GM12878 (cell line): ENCODE data around the gene KRT6C.

Source experiments
- HDAC2 ChIP-seq: fragments of 200-600 bp; sonication (generic); IDR thresholded peaks from 2 replicates; pipeline ENCODE4 v1.6.1; 2017
- NRF1 ChIP-seq: conservative IDR thresholded peaks from 2 replicates; pipeline ENCODE4 v1.6.1; 2011; ENCODE audit warnings: mild to moderate bottlenecking, low read depth, low read length, improper control_type of control experiment
- POLR2A ChIP-seq: IDR thresholded peaks from 2 replicates; pipeline ENCODE4 v1.6.1; 2011; ENCODE audit warnings: low read depth, mild to moderate bottlenecking, low read length
- POLR2AphosphoS5 ChIP-seq: IDR thresholded peaks from 2 replicates; pipeline ENCODE4 v1.6.1; 2011; ENCODE audit warnings: mild to moderate bottlenecking, low read length, inconsistent platforms
- ZBED1 ChIP-seq: IDR thresholded peaks from 2 replicates; pipeline ENCODE4 v1.6.1; 2016; ENCODE audit warnings: borderline replicate concordance
- TF ChIP-seq, protein P1 (sequence below): IDR thresholded peaks from 2 replicates; pipeline ENCODE4 v1.6.1; 2012; ENCODE audit warnings: mild to moderate bottlenecking, low read depth, low read length
- TF ChIP-seq, protein P2 (sequence below): fragments of 450-650 bp; formaldehyde crosslinking; IDR thresholded peaks from 2 replicates; pipeline ENCODE4 v1.5.0; 2022; ENCODE audit warnings: mild to moderate bottlenecking, missing genetic modification characterization
- TF ChIP-seq, protein P3 (sequence below): IDR thresholded peaks from 2 replicates; pipeline ENCODE4 v1.6.1; 2011; ENCODE audit warnings: mild to moderate bottlenecking, low read depth, low read length, moderate library complexity; ENCODE audit not compliant: insufficient replicate concordance
- TF ChIP-seq, protein P4 (sequence below): IDR thresholded peaks from 2 replicates; pipeline ENCODE4 v1.6.1; 2012; ENCODE audit warnings: low read depth, low read length, improper control_type of control experiment
- TF ChIP-seq, protein P5 (sequence below): IDR thresholded peaks from 2 replicates; pipeline ENCODE4 v1.6.1; 2011; ENCODE audit warnings: borderline replicate concordance, low read depth, mild to moderate bottlenecking, moderate library complexity, mixed read lengths, low read length; ENCODE audit not compliant: insufficient read depth; ENCODE audit errors: extremely low read length
- TF ChIP-seq, protein P6 (sequence below), 3 experiments: IDR thresholded peaks in 2 of 3; conservative IDR thresholded peaks in 1 of 3; 2 replicates each; pipeline ENCODE4 v1.5.1; 2011; ENCODE audit warnings: low read depth in 3 of 3, low read length in 3 of 3, mild to moderate bottlenecking in 3 of 3, control low read depth in 2 of 3, moderate library complexity in 2 of 3, inconsistent platforms in 1 of 3, mixed read lengths in 1 of 3; ENCODE audit not compliant: control insufficient read depth in 2 of 3, insufficient read depth in 1 of 3; ENCODE audit errors: extremely low read depth in 1 of 3

DNA sequence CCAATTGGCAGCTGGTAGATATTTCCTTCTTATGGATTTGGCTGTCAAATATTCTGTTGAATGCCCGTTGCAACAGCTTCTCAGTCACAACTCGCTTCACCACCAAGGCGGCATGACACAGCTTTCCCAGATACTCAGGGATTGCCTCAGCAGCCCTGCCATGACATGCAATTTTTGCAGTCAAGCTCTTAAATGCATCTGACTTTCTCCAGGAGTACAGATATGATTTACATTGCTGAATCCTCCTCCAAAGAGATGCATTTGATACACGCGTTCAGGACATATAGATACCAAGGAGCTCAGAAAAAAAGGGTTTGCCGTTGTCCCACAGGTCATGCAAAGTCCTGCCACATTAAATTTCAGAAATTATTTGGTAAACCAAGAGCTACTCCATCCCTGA lies 40.1 kb upstream of the KRT6C start:
- TF ChIP-seq, protein P1, sequence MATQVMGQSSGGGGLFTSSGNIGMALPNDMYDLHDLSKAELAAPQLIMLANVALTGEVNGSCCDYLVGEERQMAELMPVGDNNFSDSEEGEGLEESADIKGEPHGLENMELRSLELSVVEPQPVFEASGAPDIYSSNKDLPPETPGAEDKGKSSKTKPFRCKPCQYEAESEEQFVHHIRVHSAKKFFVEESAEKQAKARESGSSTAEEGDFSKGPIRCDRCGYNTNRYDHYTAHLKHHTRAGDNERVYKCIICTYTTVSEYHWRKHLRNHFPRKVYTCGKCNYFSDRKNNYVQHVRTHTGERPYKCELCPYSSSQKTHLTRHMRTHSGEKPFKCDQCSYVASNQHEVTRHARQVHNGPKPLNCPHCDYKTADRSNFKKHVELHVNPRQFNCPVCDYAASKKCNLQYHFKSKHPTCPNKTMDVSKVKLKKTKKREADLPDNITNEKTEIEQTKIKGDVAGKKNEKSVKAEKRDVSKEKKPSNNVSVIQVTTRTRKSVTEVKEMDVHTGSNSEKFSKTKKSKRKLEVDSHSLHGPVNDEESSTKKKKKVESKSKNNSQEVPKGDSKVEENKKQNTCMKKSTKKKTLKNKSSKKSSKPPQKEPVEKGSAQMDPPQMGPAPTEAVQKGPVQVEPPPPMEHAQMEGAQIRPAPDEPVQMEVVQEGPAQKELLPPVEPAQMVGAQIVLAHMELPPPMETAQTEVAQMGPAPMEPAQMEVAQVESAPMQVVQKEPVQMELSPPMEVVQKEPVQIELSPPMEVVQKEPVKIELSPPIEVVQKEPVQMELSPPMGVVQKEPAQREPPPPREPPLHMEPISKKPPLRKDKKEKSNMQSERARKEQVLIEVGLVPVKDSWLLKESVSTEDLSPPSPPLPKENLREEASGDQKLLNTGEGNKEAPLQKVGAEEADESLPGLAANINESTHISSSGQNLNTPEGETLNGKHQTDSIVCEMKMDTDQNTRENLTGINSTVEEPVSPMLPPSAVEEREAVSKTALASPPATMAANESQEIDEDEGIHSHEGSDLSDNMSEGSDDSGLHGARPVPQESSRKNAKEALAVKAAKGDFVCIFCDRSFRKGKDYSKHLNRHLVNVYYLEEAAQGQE = no peak
- TF ChIP-seq ZBED1 = no peak
- no peak for TF ChIP-seq POLR2A
- TF ChIP-seq, protein P2, sequence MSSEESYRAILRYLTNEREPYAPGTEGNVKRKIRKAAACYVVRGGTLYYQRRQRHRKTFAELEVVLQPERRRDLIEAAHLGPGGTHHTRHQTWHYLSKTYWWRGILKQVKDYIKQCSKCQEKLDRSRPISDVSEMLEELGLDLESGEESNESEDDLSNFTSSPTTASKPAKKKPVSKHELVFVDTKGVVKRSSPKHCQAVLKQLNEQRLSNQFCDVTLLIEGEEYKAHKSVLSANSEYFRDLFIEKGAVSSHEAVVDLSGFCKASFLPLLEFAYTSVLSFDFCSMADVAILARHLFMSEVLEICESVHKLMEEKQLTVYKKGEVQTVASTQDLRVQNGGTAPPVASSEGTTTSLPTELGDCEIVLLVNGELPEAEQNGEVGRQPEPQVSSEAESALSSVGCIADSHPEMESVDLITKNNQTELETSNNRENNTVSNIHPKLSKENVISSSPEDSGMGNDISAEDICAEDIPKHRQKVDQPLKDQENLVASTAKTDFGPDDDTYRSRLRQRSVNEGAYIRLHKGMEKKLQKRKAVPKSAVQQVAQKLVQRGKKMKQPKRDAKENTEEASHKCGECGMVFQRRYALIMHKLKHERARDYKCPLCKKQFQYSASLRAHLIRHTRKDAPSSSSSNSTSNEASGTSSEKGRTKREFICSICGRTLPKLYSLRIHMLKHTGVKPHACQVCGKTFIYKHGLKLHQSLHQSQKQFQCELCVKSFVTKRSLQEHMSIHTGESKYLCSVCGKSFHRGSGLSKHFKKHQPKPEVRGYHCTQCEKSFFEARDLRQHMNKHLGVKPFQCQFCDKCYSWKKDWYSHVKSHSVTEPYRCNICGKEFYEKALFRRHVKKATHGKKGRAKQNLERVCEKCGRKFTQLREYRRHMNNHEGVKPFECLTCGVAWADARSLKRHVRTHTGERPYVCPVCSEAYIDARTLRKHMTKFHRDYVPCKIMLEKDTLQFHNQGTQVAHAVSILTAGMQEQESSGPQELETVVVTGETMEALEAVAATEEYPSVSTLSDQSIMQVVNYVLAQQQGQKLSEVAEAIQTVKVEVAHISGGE (CRISPR knock-in tag) = no peak
- TF ChIP-seq HDAC2 = no peak
- TF ChIP-seq, protein P3, sequence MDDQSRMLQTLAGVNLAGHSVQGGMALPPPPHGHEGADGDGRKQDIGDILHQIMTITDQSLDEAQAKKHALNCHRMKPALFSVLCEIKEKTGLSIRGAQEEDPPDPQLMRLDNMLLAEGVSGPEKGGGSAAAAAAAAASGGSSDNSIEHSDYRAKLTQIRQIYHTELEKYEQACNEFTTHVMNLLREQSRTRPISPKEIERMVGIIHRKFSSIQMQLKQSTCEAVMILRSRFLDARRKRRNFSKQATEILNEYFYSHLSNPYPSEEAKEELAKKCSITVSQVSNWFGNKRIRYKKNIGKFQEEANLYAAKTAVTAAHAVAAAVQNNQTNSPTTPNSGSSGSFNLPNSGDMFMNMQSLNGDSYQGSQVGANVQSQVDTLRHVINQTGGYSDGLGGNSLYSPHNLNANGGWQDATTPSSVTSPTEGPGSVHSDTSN = no peak
- TF ChIP-seq, protein P4, sequence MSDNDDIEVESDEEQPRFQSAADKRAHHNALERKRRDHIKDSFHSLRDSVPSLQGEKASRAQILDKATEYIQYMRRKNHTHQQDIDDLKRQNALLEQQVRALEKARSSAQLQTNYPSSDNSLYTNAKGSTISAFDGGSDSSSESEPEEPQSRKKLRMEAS = no peak
- TF ChIP-seq POLR2AphosphoS5 = no peak
- TF ChIP-seq, protein P5, sequence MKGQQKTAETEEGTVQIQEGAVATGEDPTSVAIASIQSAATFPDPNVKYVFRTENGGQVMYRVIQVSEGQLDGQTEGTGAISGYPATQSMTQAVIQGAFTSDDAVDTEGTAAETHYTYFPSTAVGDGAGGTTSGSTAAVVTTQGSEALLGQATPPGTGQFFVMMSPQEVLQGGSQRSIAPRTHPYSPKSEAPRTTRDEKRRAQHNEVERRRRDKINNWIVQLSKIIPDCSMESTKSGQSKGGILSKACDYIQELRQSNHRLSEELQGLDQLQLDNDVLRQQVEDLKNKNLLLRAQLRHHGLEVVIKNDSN = no peak
- TF ChIP-seq, protein P6, sequence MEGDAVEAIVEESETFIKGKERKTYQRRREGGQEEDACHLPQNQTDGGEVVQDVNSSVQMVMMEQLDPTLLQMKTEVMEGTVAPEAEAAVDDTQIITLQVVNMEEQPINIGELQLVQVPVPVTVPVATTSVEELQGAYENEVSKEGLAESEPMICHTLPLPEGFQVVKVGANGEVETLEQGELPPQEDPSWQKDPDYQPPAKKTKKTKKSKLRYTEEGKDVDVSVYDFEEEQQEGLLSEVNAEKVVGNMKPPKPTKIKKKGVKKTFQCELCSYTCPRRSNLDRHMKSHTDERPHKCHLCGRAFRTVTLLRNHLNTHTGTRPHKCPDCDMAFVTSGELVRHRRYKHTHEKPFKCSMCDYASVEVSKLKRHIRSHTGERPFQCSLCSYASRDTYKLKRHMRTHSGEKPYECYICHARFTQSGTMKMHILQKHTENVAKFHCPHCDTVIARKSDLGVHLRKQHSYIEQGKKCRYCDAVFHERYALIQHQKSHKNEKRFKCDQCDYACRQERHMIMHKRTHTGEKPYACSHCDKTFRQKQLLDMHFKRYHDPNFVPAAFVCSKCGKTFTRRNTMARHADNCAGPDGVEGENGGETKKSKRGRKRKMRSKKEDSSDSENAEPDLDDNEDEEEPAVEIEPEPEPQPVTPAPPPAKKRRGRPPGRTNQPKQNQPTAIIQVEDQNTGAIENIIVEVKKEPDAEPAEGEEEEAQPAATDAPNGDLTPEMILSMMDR (IDR thresholded peaks at IDR 0.05 in 2 of 3, conservative IDR thresholded peaks at IDR 0.05 in 1 of 3; ENCODE audit: control insufficient read depth in 2 of 3, extremely low read depth in 1 of 3, insufficient read depth in 1 of 3, low read depth in 3 of 3, low read length in 3 of 3) = no peak
- TF ChIP-seq NRF1 = no peak
